IgD-negative memory B cell (primary cell): ENCODE data around the gene BRAF. TPM values are rescaled to one million over a fixed set of nuclear protein-coding genes. Genes with fewer than 3 reads are reported as not detected.
A peak's percentile ranks its signal among the peaks of the same experiment; 100 is the strongest.
"Not testable (repeated sequence)": the region's sequence is repeated elsewhere in the genome, so short reads cannot be mapped to it uniquely, and the experiment has no call there.

Source experiments
- H3K27ac Mint-ChIP-seq, 3 donors: one replicate each; pipeline ENCODE4 v1.8.0; 2020 to 2022; ENCODE audit warnings: mild to moderate bottlenecking in 3 of 3, mixed read lengths in 3 of 3, moderate library complexity in 1 of 3
- H3K27me3 Mint-ChIP-seq: one replicate; pipeline ENCODE4 v1.8.0; 2021; ENCODE audit warnings: mixed read lengths
- H3K36me3 Mint-ChIP-seq: one replicate; pipeline ENCODE4 v1.8.0; 2020; ENCODE audit warnings: mild to moderate bottlenecking, mixed read lengths
- H3K4me1 Mint-ChIP-seq, 3 donors: one replicate each; pipeline ENCODE4 v1.8.0; 2020 to 2022; ENCODE audit warnings: mixed read lengths in 3 of 3, mild to moderate bottlenecking in 1 of 3
- H3K4me3 Mint-ChIP-seq, 4 donors: one replicate each; pipeline ENCODE4 v1.8.0; 2020 to 2022; ENCODE audit warnings: mild to moderate bottlenecking in 4 of 4, mixed read lengths in 4 of 4, moderate library complexity in 3 of 4
- H3K9me3 Mint-ChIP-seq, 3 donors: one replicate each; pipeline ENCODE4 v1.8.0; 2020 to 2021; ENCODE audit warnings: mixed read lengths in 3 of 3, mild to moderate bottlenecking in 1 of 3
- polyA plus RNA-seq: library from polyadenylated mRNA; unstranded; fragments of 300-500 nt; fragmentation: Illumina TruSeq; gene quantifications from one replicate; pipeline ENCODE4 v1.2.3, GENCODE V29; 2021

The BRAF gene
- polyA plus RNA-seq, 1 donor from 2014 or later, result 11.6 TPM

- Mint-ChIP-seq H3K27me3 (no peaks in the 10 kb centered on the region), H3K27ac (no peak overlapping the region), H3K4me1 (peaks cover 6 to 10% (median 10%) of the 10 kb centered on the region in 3 donors), H3K36me3 (peaks cover 11% of the 10 kb centered on the region), H3K9me3 (no peaks in the 10 kb centered on the region), H3K4me3 (peak overlapping the region in 2 of 4 donors; percentile 20 to 23)
Observed at GRCh38 chr7:140745266-140746058, 179.3 kb downstream of the BRAF start.

- Mint-ChIP-seq H3K9me3 (no peaks in the 10 kb centered on the region), H3K27ac (no peak overlapping the region), H3K36me3 (peaks cover 8% of the 10 kb centered on the region)
Observed at GRCh38 chr7:140744005-140744404, 180.7 kb downstream of the BRAF start.

GRCh38 chr7:140743255-140743654 is 181.5 kb downstream of the BRAF start:
- H3K4me1 Mint-ChIP-seq, result peaks cover 6 to 10% (median 10%) of the 10 kb centered on the region in 3 donors
- H3K9me3 Mint-ChIP-seq, H3K36me3 Mint-ChIP-seq, H3K27ac Mint-ChIP-seq, H3K27me3 Mint-ChIP-seq, H3K4me3 Mint-ChIP-seq: not testable (repeated sequence)

More at GRCh38 chr7:140744005-140744404, 180.7 kb downstream of the BRAF start:
- Mint-ChIP-seq H3K4me3 (no peak overlapping the region), H3K4me1 (peaks cover 6 to 10% (median 10%) of the 10 kb centered on the region in 3 donors), H3K27me3 (no peaks in the 10 kb centered on the region)

- Mint-ChIP-seq H3K4me3 (no peak overlapping the region), H3K27ac (no peak overlapping the region), H3K4me1 (no peaks in the 10 kb centered on the region), H3K9me3 (no peaks in the 10 kb centered on the region), H3K36me3 (peaks cover 8% of the 10 kb centered on the region), H3K27me3 (no peaks in the 10 kb centered on the region)
Observed at GRCh38 chr7:140738280-140738679, 186.4 kb downstream of the BRAF start.

GRCh38 chr7:140734729-140735128 is 190.0 kb downstream of the BRAF start:
- Mint-ChIP-seq H3K4me1 (no peaks in the 10 kb centered on the region), H3K4me3 (no peak overlapping the region), H3K27ac (no peak overlapping the region), H3K9me3 (no peaks in the 10 kb centered on the region), H3K36me3 (peaks cover 7% of the 10 kb centered on the region), H3K27me3 (no peaks in the 10 kb centered on the region)

- Mint-ChIP-seq H3K27ac (peak overlapping the region in 1 of 3 donors; percentile 23), H3K36me3 (peaks cover 7% of the 10 kb centered on the region), H3K9me3 (no peaks in the 10 kb centered on the region), H3K4me3 (no peak overlapping the region), H3K27me3 (no peaks in the 10 kb centered on the region), H3K4me1 (no peaks in the 10 kb centered on the region)
Observed at GRCh38 chr7:140734096-140734495, 190.6 kb downstream of the BRAF start.

GRCh38 chr7:140732416-140732815 is 192.3 kb downstream of the BRAF start:
- Mint-ChIP-seq H3K27me3 (no peaks in the 10 kb centered on the region), H3K4me3 (no peak overlapping the region), H3K36me3 (peaks cover 7% of the 10 kb centered on the region), H3K9me3 (no peaks in the 10 kb centered on the region), H3K4me1 (no peaks in the 10 kb centered on the region), H3K27ac (no peak overlapping the region)

GRCh38 chr7:140726281-140726680 is 198.4 kb downstream of the BRAF start:
- Mint-ChIP-seq H3K4me3 (no peak overlapping the region), H3K27me3 (no peaks in the 10 kb centered on the region), H3K9me3 (no peaks in the 10 kb centered on the region), H3K4me1 (no peaks in the 10 kb centered on the region), H3K36me3 (peaks cover 2% of the 10 kb centered on the region), H3K27ac (peak overlapping the region in 1 of 3 donors; percentile 27)

- H3K4me3 Mint-ChIP-seq, result no peak overlapping the region
- H3K4me1 Mint-ChIP-seq, result peaks cover 0 to 4% (median 4%) of the 10 kb centered on the region in 3 donors
- peak overlapping the region in 1 of 3 donors; percentile 32 for H3K27ac Mint-ChIP-seq
- peaks cover 2% of the 10 kb centered on the region for H3K36me3 Mint-ChIP-seq
- H3K9me3 Mint-ChIP-seq, result no peaks in the 10 kb centered on the region
- no peaks in the 10 kb centered on the region for H3K27me3 Mint-ChIP-seq
Observed at GRCh38 chr7:140724706-140725105, 200.0 kb downstream of the BRAF start.

GRCh38 chr7:140723574-140723973 is 201.2 kb downstream of the BRAF start:
- Mint-ChIP-seq H3K4me3 (no peak overlapping the region), H3K36me3 (peaks cover 2% of the 10 kb centered on the region), H3K27ac (no peak overlapping the region), H3K9me3 (no peaks in the 10 kb centered on the region), H3K27me3 (no peaks in the 10 kb centered on the region), H3K4me1 (peaks cover 0 to 5% (median 5%) of the 10 kb centered on the region in 3 donors)

- peaks cover 0 to 5% (median 5%) of the 10 kb centered on the region in 3 donors for H3K4me1 Mint-ChIP-seq
- H3K27ac Mint-ChIP-seq, result no peak overlapping the region
- H3K36me3 Mint-ChIP-seq, result peaks cover 2% of the 10 kb centered on the region
- H3K27me3 Mint-ChIP-seq, result no peaks in the 10 kb centered on the region
- no peak overlapping the region for H3K4me3 Mint-ChIP-seq
- no peaks in the 10 kb centered on the region for H3K9me3 Mint-ChIP-seq
Observed at GRCh38 chr7:140723006-140723405, 201.7 kb downstream of the BRAF start.

- H3K4me1 Mint-ChIP-seq, result peaks cover 0 to 5% (median 5%) of the 10 kb centered on the region in 3 donors
- H3K36me3 Mint-ChIP-seq, result peaks cover 2% of the 10 kb centered on the region
- no peak overlapping the region for H3K27ac Mint-ChIP-seq
- no peaks in the 10 kb centered on the region for H3K9me3 Mint-ChIP-seq
- H3K4me3 Mint-ChIP-seq, result no peak overlapping the region
- no peaks in the 10 kb centered on the region for H3K27me3 Mint-ChIP-seq
Observed at GRCh38 chr7:140722254-140722653, 202.5 kb downstream of the BRAF start.

- Mint-ChIP-seq H3K4me3 (no peak overlapping the region), H3K36me3 (peaks cover 3% of the 10 kb centered on the region), H3K9me3 (no peaks in the 10 kb centered on the region), H3K27ac (no peak overlapping the region), H3K27me3 (no peaks in the 10 kb centered on the region), H3K4me1 (peaks cover 3 to 5% (median 5%) of the 10 kb centered on the region in 3 donors)
Observed at GRCh38 chr7:140719721-140720120, 205.0 kb downstream of the BRAF start.

GRCh38 chr7:140714331-140715040 is 210.2 kb downstream of the BRAF start:
- Mint-ChIP-seq H3K27ac (peak overlapping the region in 2 of 3 donors; percentile 4 to 91), H3K9me3 (no peaks in the 10 kb centered on the region), H3K4me1 (peaks cover 1 to 3% (median 2%) of the 10 kb centered on the region in 3 donors), H3K4me3 (no peak overlapping the region), H3K27me3 (no peaks in the 10 kb centered on the region), H3K36me3 (peaks cover 5% of the 10 kb centered on the region)

GRCh38 chr7:140712392-140712791 is 212.3 kb downstream of the BRAF start:
- H3K4me3 Mint-ChIP-seq, H3K9me3 Mint-ChIP-seq, H3K36me3 Mint-ChIP-seq, H3K4me1 Mint-ChIP-seq, H3K27me3 Mint-ChIP-seq, H3K27ac Mint-ChIP-seq: not testable (repeated sequence)
